ENCODE results near the gene STUB1.
"Not testable (repeated sequence)": the region's sequence is repeated elsewhere in the genome, so short reads cannot be mapped to it uniquely, and the experiment has no call there.

Gene STUB1

DNA sequence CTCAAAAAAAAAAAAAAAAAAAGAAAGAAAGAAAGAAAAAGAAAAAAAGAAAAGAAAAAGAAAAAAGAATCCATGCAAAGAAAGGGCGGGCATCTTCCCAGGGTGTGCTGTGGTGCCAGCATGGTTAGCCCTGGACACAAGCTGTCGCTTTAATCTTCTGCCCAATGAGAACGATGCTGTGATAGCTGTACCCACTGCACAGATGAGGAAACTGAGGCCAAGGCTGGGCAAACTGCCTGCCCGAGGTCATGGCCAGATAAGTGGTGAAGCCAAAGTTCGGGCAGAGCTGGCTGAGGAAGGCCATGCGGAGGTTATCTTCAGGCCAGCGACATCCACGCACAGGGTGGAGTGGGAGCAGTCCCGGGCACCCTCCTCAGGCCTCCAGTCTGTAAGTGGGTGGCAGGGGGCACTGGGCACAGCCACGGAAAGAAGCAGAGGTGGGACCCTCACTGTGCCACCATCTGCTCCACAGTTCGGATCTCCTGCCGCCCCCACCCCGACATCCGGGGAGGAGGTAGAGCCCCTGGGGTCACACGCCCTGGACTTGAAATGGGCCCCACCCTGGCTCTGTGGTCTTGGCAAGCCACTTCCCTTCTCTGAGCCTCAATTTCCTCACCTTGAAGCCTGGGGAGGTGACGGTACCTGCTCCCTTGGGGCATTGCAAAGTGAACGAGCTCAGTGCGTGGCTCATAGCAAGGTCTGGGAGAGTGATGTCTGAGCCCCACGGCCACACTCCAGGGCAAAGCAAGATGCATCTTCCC is 18.9 kb downstream of the STUB1 start:
- DNase-seq, result no peak

DNA sequence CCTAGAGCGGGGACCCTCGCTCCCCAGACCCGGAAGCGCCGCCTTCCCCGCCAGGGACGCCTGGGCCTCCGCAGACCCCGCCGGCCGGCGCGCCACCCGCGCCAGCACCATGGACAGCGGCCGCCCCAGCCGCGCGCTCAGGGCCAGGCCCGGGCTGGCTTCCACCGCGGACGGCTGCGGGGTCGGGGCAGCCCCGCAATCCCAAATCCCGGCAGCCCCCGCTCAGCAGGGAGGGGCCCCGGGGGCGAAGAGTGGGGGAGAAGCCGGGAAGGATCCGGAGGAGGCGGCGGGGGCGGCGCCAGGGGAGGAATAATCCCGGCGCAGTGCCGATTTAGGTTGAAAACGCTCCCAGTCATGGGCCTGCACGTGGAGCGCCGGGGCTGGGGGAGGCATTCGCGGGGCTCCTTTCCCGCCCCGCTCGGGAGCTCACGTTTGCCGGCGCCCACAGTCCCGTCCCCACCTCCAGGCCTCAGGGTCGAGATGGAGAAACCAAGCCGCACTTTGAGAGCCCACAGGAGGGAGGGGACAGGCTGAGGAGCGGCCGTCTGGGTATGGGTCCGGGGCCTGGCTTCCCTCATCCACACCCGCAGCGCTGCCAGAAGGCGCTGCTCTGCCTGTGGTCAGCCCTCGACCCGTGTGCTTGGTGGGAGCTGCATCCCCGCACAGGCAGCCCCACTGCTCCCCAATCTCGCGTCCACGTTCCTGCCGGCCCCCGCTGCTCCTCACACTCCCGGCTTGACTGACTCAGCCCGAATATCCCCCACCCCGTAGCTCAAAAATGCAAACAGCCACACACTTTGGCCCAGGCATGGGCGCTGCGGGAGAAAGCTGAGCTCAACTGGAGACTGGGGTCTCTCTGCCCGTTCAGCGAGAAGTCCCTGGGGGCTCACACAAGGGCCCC is 20.7 kb downstream of the STUB1 start:
- DNase-seq, result no peak

- no peak for DNase-seq
These were observed 22.1 kb downstream of the STUB1 start for GRCh38 chr16:702341-702740.

- no peak for DNase-seq
These were observed 23.2 kb downstream of the STUB1 start for GRCh38 chr16:703406-703805.

- DNase-seq, result no peak
These were observed 23.8 kb downstream of the STUB1 start for GRCh38 chr16:704047-704446.

DNA sequence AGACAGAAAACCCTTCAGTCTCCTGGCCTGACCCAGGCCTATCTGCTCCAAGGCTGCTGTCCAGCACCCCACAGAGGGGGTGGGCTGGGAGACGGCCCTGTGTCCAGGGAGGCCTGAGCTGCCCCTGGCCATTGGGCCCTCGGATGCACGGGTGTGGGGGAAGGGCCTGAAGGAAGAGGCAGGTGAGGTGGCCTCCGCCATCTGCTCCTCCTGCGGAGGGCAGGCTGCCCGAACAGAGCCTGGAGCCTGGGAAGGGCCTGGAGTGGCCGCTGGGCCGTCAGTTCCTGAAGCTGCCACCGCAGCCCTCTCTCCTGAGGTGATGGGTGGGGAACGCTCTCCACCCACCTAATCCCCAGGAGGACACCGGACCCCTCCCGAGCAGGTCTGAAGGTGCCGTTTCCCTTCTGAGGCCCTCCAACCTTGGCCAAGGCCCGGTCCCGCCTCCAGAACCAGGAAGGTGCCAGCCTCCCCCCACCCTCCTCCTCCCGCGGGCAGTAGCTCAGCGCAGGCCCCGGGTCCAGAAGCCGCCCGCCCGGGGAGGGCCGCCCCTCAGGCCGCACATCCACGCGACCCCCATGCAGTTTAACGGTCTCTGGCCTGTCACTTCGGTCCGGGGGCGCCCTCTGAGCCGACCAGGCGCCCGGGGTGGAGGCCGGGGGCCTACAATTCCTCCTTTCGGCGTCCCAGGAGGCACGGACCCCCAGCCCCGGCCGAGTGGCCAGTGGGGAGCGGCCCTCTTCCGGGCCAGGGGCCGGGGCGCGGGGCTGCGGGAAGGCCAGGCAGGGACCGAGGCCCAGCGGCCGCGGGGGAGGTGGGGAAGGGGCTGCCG is 24.6 kb downstream of the STUB1 start:
- no peak for DNase-seq

GRCh38 chr16:705431-706188 is 25.4 kb downstream of the STUB1 start, which contains the start of gene FBXL16:
Gene FBXL16 (minus strand): TSS chr16:705801. CDS start chr16:697405, 8,396 bp downstream.
- DNase-seq, result no peak

DNA sequence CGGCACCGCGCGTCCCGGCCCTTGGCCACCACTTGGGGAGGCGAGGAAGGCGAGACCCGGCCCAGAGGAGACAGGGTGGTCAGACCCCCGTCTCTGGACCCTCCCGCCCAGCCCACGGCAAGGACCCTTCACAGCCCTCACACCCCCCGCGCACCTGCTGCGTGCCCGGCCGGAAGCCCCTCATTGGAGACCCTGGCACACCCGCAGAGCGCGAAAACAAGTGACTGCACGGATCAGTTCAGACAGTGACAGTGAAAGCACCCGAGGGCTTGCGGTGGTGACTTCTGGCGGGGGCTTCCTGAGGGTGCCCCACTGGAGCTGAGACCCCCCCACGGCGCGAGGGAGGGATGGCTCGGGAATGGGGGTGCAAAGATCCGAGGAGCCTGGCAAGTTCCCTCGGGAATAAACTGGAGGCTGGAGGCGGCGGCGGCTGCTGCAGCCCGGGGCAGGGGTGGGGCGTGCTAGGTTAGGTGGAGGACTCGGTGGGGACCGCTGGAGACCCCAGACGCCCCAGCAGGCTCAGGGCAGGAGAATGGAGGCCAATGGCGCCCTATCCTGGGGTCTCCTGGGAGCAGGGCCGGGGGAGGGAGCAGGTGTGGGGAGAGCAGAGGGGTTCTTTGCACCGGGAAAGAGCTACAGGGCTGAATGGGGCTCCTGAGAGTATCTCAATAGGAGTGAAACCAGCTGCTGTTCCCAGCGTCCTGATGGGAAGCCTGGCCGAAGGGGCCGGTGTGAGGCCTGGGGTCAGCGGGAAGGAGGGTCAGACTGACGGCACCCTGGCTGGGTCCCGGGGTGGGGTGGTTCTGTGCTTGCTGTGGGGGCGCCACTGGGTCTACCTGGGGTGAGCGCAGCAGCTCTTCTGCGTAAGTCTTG is 26.2 kb downstream of the STUB1 start:
- no peak for DNase-seq

- DNase-seq, result no peak
These were observed 26.9 kb downstream of the STUB1 start for GRCh38 chr16:707062-707538.

GRCh38 chr16:708019-708418 is 27.8 kb downstream of the STUB1 start:
- DNase-seq, result no peak

GRCh38 chr16:708959-709358 is 28.7 kb downstream of the STUB1 start:
- no peak for DNase-seq

GRCh38 chr16:709566-710499 is 29.6 kb downstream of the STUB1 start:
- peak; percentile 53 for DNase-seq

- DNase-seq, result no peak
These were observed 30.4 kb downstream of the STUB1 start for GRCh38 chr16:710500-711075.

DNA sequence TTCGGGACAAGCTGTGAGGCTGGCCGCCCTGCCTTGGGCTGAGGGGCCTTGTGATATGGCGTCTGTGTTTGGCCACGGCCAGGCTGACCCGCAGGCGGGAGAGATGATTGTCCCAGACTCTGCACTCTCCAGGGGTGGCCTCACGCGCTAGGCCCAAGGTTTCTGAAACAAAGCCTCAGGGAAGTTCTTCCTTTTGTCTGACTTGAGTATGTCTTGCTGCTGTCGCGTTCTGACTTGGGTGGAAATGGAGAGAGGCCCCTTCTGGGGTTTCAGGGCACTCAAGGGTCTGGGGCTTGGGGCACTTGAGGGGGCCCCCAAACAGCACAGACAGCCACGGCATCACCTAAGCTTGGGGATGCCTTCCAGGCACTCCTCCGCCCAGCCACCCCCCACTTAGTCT is 30.9 kb downstream of the STUB1 start:
- DNase-seq, result no peak

- peak; percentile 34 for DNase-seq
These were observed 31.5 kb downstream of the STUB1 start for GRCh38 chr16:711548-712320.

DNA sequence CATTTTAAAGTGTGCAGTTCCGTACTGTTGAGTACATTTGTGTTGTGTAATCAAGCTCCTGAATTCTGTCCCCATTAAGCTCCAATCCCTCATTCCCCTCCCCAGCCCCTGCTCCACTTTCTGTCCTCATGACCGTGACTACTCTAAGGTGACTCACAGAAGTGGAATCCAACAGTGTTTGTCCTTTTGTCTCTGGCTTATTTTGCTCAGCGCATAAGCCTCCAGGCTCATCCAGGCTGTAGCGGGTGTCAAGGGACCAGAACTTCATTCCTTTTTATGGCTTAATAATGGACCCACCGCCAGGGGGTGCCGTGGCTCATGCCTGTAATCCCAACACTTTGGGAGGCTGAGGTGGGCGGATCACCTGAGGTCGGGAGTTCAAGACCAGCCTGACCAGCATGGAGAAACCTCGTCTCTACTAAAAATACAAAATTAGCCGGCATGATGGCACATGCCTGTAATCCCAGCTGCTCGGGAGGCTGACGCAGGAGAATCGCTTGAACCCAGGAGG is 32.6 kb downstream of the STUB1 start:
- not testable (repeated sequence) for DNase-seq

DNA sequence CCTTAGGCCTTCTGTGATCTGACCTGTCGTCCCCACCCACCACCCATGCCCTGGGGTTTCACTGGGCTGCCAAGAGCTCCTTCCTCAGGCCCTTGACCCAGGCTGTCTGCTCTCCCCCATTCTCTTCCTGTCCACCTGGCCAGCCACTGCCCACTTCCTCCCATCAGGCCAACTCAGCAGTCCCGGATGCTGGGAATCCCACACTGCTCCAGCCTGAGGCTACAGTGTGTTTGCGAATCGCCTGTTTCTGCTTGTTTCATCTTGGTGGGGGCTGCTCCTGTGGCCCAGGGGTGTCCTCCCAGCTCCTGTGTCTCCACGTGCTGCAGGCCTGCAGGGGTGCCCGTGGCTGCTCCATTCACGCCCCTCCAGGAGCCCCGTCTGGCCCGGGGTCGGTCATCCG is 33.9 kb downstream of the STUB1 start:
- DNase-seq, result no peak
